Liver (tissue), 3 donors: ENCODE measurements around the gene SLC8A1.

Source experiments
- ATF3 ChIP-seq: IDR thresholded peaks from 2 replicates; pipeline ENCODE4 v1.6.1; 2016; ENCODE audit warnings: antibody characterized with exemption
- CTCF ChIP-seq: fragments of 150-350 bp; IDR thresholded peaks from 2 replicates; pipeline ENCODE4 v1.5.1; 2017; ENCODE audit warnings: improper control_type of control experiment, low read depth, low read length; ENCODE audit not compliant: missing input control
- EGR1 ChIP-seq, 2 donors: IDR thresholded peaks; 2 replicates each; pipeline ENCODE4 v1.6.1; 2016 to 2018; ENCODE audit warnings: antibody characterized with exemption in 2 of 2, low read depth in 2 of 2
- FOXA1 ChIP-seq: IDR thresholded peaks from 2 replicates; pipeline ENCODE4 v1.6.1; 2016; ENCODE audit warnings: antibody characterized with exemption
- GABPA ChIP-seq, 2 donors: IDR thresholded peaks in 1 of 2; conservative IDR thresholded peaks in 1 of 2; 2 replicates each; pipeline ENCODE4 v1.6.1; 2016; ENCODE audit warnings: antibody characterized with exemption in 2 of 2, mild to moderate bottlenecking in 1 of 2, moderate library complexity in 1 of 2
- MAX ChIP-seq: IDR thresholded peaks from 2 replicates; pipeline ENCODE4 v1.6.1; 2016; ENCODE audit warnings: antibody characterized with exemption
- NR2F2 ChIP-seq: IDR thresholded peaks from 2 replicates; pipeline ENCODE4 v1.6.1; 2016; ENCODE audit warnings: antibody characterized with exemption
- REST ChIP-seq: IDR thresholded peaks from 2 replicates; pipeline ENCODE4 v1.6.1; 2016; ENCODE audit warnings: antibody characterized with exemption, mild to moderate bottlenecking
- RXRA ChIP-seq, 2 donors: IDR thresholded peaks; 2 replicates each; pipeline ENCODE4 v1.6.1; 2017 to 2018; ENCODE audit warnings: antibody characterized with exemption in 2 of 2, mild to moderate bottlenecking in 1 of 2
- SP1 ChIP-seq: IDR thresholded peaks from 2 replicates; pipeline ENCODE4 v1.6.1; 2018; ENCODE audit warnings: antibody characterized with exemption, mild to moderate bottlenecking
- TAF1 ChIP-seq: conservative IDR thresholded peaks from 2 replicates; pipeline ENCODE4 v1.6.1; 2016; ENCODE audit warnings: antibody characterized with exemption, mild to moderate bottlenecking
- YY1 ChIP-seq: IDR thresholded peaks from 2 replicates; pipeline ENCODE4 v1.6.1; 2016; ENCODE audit warnings: antibody characterized with exemption, mild to moderate bottlenecking
- ZBTB33 ChIP-seq: IDR thresholded peaks from 2 replicates; pipeline ENCODE4 v1.6.1; 2016; ENCODE audit warnings: antibody characterized with exemption
- donor health status: healthy.
- donor health status: healthy.

- TF ChIP-seq CTCF (no peak), EGR1 (IDR thresholded peaks at IDR 0.05; ENCODE audit: low read depth in 2 of 2) (no peak), ATF3 (no peak), RXRA (IDR thresholded peaks at IDR 0.05) (no peak), SP1 (no peak), TAF1 (no peak), ZBTB33 (no peak), REST (no peak), NR2F2 (no peak), YY1 (no peak), MAX (no peak), FOXA1 (no peak), GABPA (IDR thresholded peaks at IDR 0.05 in 1 of 2, conservative IDR thresholded peaks at IDR 0.05 in 1 of 2) (no peak)
Observed at GRCh38 chr2:40218679-40219078, 233.2 kb downstream of the SLC8A1 start.
